MM.1S (cell line): ENCODE results near the gene KXD1.

Source experiments
- CTCF ChIP-seq: fragments of 300-600 bp; sonication (generic); IDR thresholded peaks from 2 replicates; pipeline ENCODE4 v1.5.1; 2016; ENCODE audit warnings: antibody characterized with exemption, low read length, mixed read lengths
- EZH2 ChIP-seq: fragments of 300-600 bp; sonication (generic); optimal IDR thresholded peaks from 2 replicates; pipeline ENCODE3; 2017; ENCODE audit warnings: low read depth, mild to moderate bottlenecking, antibody characterized with exemption, low read length, mixed read lengths
- EZH2phosphoT487 ChIP-seq: fragments of 300-600 bp; sonication (generic); IDR thresholded peaks from 2 replicates; pipeline ENCODE4 v1.6.1; 2018; ENCODE audit warnings: antibody characterized with exemption, low read length

GRCh38 chr19:18508585-18508984 lies 49.1 kb upstream of the KXD1 start:
- TF ChIP-seq CTCF (no peak), EZH2 (no peak), EZH2phosphoT487 (no peak)
